ENCODE measurements around the gene FOXA3. TPM values are rescaled to one million over a fixed set of nuclear protein-coding genes. Genes with fewer than 3 reads are reported as not detected.

FOXA3 gene
- polyA plus RNA-seq, 1 donor (not counting 4 experiments of a cell fraction or from before 2014, with no cell fraction given): not detected

GRCh38 chr19:45819769-45820168, 44.4 kb upstream of the FOXA3 start:
- Histone ChIP-seq H2AFZ (ENCODE audit: control insufficient read depth, low read length) (no peak overlapping the region), H3K4me1 (ENCODE audit: control insufficient read depth, extremely low read depth, insufficient read depth, low read length) (peaks cover 18% of the 10 kb centered on the region), H3K9me3 (ENCODE audit: control insufficient read depth, low read depth, low read length) (no peaks in the 10 kb centered on the region), H3K4me3 (ENCODE audit: control insufficient read depth in 2 of 3, extremely low read depth in 1 of 3, insufficient read depth in 2 of 3, low read depth in 1 of 3, low read length in 3 of 3) (no peak overlapping the region), H3K9ac (ENCODE audit: control insufficient read depth, extremely low read depth, insufficient read depth, low read length) (no peak overlapping the region), H3K79me2 (ENCODE audit: control insufficient read depth, insufficient read depth, low read length) (no peaks in the 10 kb centered on the region), H3K9me1 (ENCODE audit: control insufficient read depth, extremely low read depth, insufficient read depth, low read length) (peaks cover 3% of the 10 kb centered on the region), H3K36me3 (ENCODE audit: control insufficient read depth in 2 of 2, extremely low read depth in 1 of 2, insufficient read depth in 2 of 2, low read length in 2 of 2) (peaks cover 5 to 14% of the 10 kb centered on the region in 2 experiments), H3K27me3 (ENCODE audit: control insufficient read depth, extremely low read depth, insufficient read depth, low read length) (no peaks in the 10 kb centered on the region), H3K27ac (ENCODE audit: control insufficient read depth, insufficient read depth, low read length) (no peak overlapping the region), H4K20me1 (ENCODE audit: control insufficient read depth, extremely low read depth, insufficient read depth, low read length) (peaks cover 2% of the 10 kb centered on the region), H3K4me2 (ENCODE audit: control insufficient read depth, extremely low read depth, insufficient read depth, low read depth, low read length) (no peak overlapping the region)
- DNase-seq (ENCODE audit: low read depth, low spot score) (no peak), FAIRE-seq (no peak)
- dilution Hi-C loops (cut with MboI; ENCODE audit: extremely low pct_ligation_motif_present, low sequenced_read_pairs): no loop called here
- TF ChIP-seq EZH2 (IDR thresholded peaks at IDR 0.05; ENCODE audit: low read length) (no peak), CTCF (optimal IDR thresholded peaks at IDR 0.05 in 1 of 3, IDR thresholded peaks at IDR 0.05 in 1 of 3, conservative IDR thresholded peaks at IDR 0.05 in 1 of 3; ENCODE audit: extremely low read depth in 1 of 3, insufficient read depth in 2 of 3, low read length in 3 of 3) (peak in 1 of 3 experiments; percentile 1)

GRCh38 chr19:45820413-45821102, 43.6 kb upstream of the FOXA3 start:
- Histone ChIP-seq H3K9ac (ENCODE audit: control insufficient read depth, extremely low read depth, insufficient read depth, low read length) (no peak overlapping the region), H3K4me3 (ENCODE audit: control insufficient read depth in 2 of 3, extremely low read depth in 1 of 3, insufficient read depth in 2 of 3, low read depth in 1 of 3, low read length in 3 of 3) (no peak overlapping the region), H2AFZ (ENCODE audit: control insufficient read depth, low read length) (no peak overlapping the region), H3K79me2 (ENCODE audit: control insufficient read depth, insufficient read depth, low read length) (no peaks in the 10 kb centered on the region), H3K27me3 (ENCODE audit: control insufficient read depth, extremely low read depth, insufficient read depth, low read length) (no peaks in the 10 kb centered on the region), H3K9me3 (ENCODE audit: control insufficient read depth, low read depth, low read length) (no peaks in the 10 kb centered on the region), H4K20me1 (ENCODE audit: control insufficient read depth, extremely low read depth, insufficient read depth, low read length) (peaks cover 2% of the 10 kb centered on the region), H3K4me1 (ENCODE audit: control insufficient read depth, extremely low read depth, insufficient read depth, low read length) (peaks cover 17% of the 10 kb centered on the region), H3K9me1 (ENCODE audit: control insufficient read depth, extremely low read depth, insufficient read depth, low read length) (peaks cover 3% of the 10 kb centered on the region), H3K27ac (ENCODE audit: control insufficient read depth, insufficient read depth, low read length) (no peak overlapping the region), H3K36me3 (ENCODE audit: control insufficient read depth in 2 of 2, extremely low read depth in 1 of 2, insufficient read depth in 2 of 2, low read length in 2 of 2) (peaks cover 8 to 21% of the 10 kb centered on the region in 2 experiments), H3K4me2 (ENCODE audit: control insufficient read depth, extremely low read depth, insufficient read depth, low read depth, low read length) (no peak overlapping the region)
- no peak for DNase-seq (ENCODE audit: low read depth, low spot score)
- TF ChIP-seq CTCF (optimal IDR thresholded peaks at IDR 0.05 in 1 of 3, IDR thresholded peaks at IDR 0.05 in 1 of 3, conservative IDR thresholded peaks at IDR 0.05 in 1 of 3; ENCODE audit: extremely low read depth in 1 of 3, insufficient read depth in 2 of 3, low read length in 3 of 3) (no peak), EZH2 (IDR thresholded peaks at IDR 0.05; ENCODE audit: low read length) (no peak)
- no peak for FAIRE-seq
- dilution Hi-C loops (cut with MboI; ENCODE audit: extremely low pct_ligation_motif_present, low sequenced_read_pairs): no loop called here

All from keratinocyte (primary cell).